SK-N-SH treated with all-trans-retinoic acid at 6 μM for 48 hours (cell line): ENCODE data around the gene VANGL1.

Experiments
- ATAC-seq: fragments of 200-7000 bp; cut with Tn5 transposase; 3 replicates; pipeline ENCODE4 v1.9.1; 2020; ENCODE audit warnings: mild to moderate bottlenecking, moderate library complexity
- ARNTL ChIP-seq: fragments of 450-650 bp; formaldehyde crosslinking; IDR thresholded peaks from 2 replicates; pipeline ENCODE4 v1.5.0; 2020; ENCODE audit warnings: low read depth, mild to moderate bottlenecking, moderate library complexity, borderline replicate concordance
- BACH2 ChIP-seq: fragments of 250-450 bp; sonication (Bioruptor Pico); IDR thresholded peaks from 2 replicates; pipeline ENCODE4 v1.9.0; 2021; ENCODE audit warnings: mild to moderate bottlenecking, borderline replicate concordance
- CSDC2 ChIP-seq: fragments of 250-450 bp; sonication (Bioruptor Pico); IDR thresholded peaks from 2 replicates; pipeline ENCODE4 v1.5.0; 2020; ENCODE audit warnings: mild to moderate bottlenecking, moderate library complexity
- ESRRG ChIP-seq: fragments of 250-450 bp; sonication (Bioruptor Pico); IDR thresholded peaks from 2 replicates; pipeline ENCODE4 v1.6.1; 2021; ENCODE audit warnings: mild to moderate bottlenecking
- ISL1 ChIP-seq: fragments of 250-450 bp; sonication (Bioruptor Pico); IDR thresholded peaks from 2 replicates; pipeline ENCODE4 v2.1.2; 2022; ENCODE audit warnings: mild to moderate bottlenecking, moderate library complexity
- PPARA ChIP-seq: fragments of 250-450 bp; sonication (Bioruptor Pico); IDR thresholded peaks from 2 replicates; pipeline ENCODE4 v1.5.0; 2020; ENCODE audit warnings: mild to moderate bottlenecking, borderline replicate concordance
- RARB ChIP-seq: fragments of 250-450 bp; sonication (Bioruptor Pico); IDR thresholded peaks from 2 replicates; pipeline ENCODE4 v1.8.0; 2021; ENCODE audit warnings: mild to moderate bottlenecking, moderate library complexity
- TCF4 ChIP-seq: fragments of 250-450 bp; sonication (Bioruptor Pico); IDR thresholded peaks from 2 replicates; pipeline ENCODE4 v1.8.0; 2021; ENCODE audit warnings: mild to moderate bottlenecking, moderate library complexity, borderline replicate concordance
- TOX ChIP-seq: fragments of 250-450 bp; sonication (Bioruptor Pico); IDR thresholded peaks from 2 replicates; pipeline ENCODE4 v1.8.0; 2021; ENCODE audit warnings: mild to moderate bottlenecking, moderate library complexity, borderline replicate concordance
- ZC3H10 ChIP-seq: fragments of 250-450 bp; sonication (Bioruptor Pico); IDR thresholded peaks from 2 replicates; pipeline ENCODE4 v1.5.1; 2021; ENCODE audit warnings: mild to moderate bottlenecking, moderate library complexity
- ZFP3 ChIP-seq: fragments of 250-450 bp; sonication (Bioruptor Pico); IDR thresholded peaks from 2 replicates; pipeline ENCODE4 v1.5.0; 2020; ENCODE audit warnings: mild to moderate bottlenecking, moderate library complexity
- ZFP30 ChIP-seq: fragments of 450-650 bp; formaldehyde crosslinking; IDR thresholded peaks from 2 replicates; pipeline ENCODE4 v1.5.0; 2022; ENCODE audit warnings: mild to moderate bottlenecking, moderate library complexity
- ZNF565 ChIP-seq: fragments of 450-650 bp; formaldehyde crosslinking; conservative IDR thresholded peaks from 2 replicates; pipeline ENCODE4 v1.5.0; 2020; ENCODE audit warnings: low read depth, mild to moderate bottlenecking, moderate library complexity
- ZNF70 ChIP-seq: fragments of 450-650 bp; formaldehyde crosslinking; IDR thresholded peaks from 2 replicates; pipeline ENCODE4 v1.5.0; 2020; ENCODE audit warnings: mild to moderate bottlenecking, moderate library complexity
- ZNF8 ChIP-seq: fragments of 450-650 bp; formaldehyde crosslinking; IDR thresholded peaks from 2 replicates; pipeline ENCODE4 v1.5.0; 2020; ENCODE audit warnings: mild to moderate bottlenecking, moderate library complexity
- TF ChIP-seq, protein P1 (sequence below): fragments of 250-450 bp; sonication (Bioruptor Pico); IDR thresholded peaks from 2 replicates; pipeline ENCODE4 v1.5.1; 2020; ENCODE audit warnings: low read depth, mild to moderate bottlenecking, moderate library complexity
- TF ChIP-seq, protein P2 (sequence below): fragments of 250-450 bp; sonication (Bioruptor Pico); IDR thresholded peaks from 2 replicates; pipeline ENCODE4 v1.5.1; 2021; ENCODE audit warnings: mild to moderate bottlenecking, moderate library complexity
- TF ChIP-seq, protein P3 (sequence below): fragments of 250-450 bp; sonication (Bioruptor Pico); IDR thresholded peaks from 2 replicates; pipeline ENCODE4 v1.5.0; 2020; ENCODE audit warnings: mild to moderate bottlenecking, moderate library complexity
- TF ChIP-seq, protein P4 (sequence below): fragments of 250-450 bp; sonication (Bioruptor Pico); IDR thresholded peaks from 2 replicates; pipeline ENCODE4 v1.8.0; 2020; ENCODE audit warnings: mild to moderate bottlenecking, moderate library complexity, borderline replicate concordance

VANGL1 gene

DNA sequence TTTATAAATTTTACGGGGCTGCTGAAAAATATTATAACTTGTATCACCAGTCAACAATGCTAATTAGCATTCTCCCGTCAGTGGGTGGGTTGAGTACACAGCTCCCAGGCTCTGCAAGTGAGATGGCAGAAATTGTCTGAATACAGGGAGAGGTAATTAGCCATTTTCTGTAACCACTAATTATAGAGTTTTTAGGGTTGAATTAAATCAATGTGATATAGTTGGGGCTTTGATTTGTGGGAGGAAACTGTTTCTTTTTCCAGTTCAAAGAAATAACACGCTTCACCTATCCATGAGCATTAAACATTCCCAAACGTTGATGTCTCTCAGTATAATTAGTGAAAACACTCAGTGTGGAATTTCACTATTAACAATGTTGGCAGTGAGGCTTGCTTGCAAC, 1.5 kb downstream of the VANGL1 start:
- no peak for ATAC-seq
- TF ChIP-seq CSDC2 (CRISPR knock-in tag) (no peak), ISL1 (no peak), ZNF70 (CRISPR knock-in tag) (no peak), TOX (CRISPR knock-in tag) (no peak), BACH2 (no peak), TCF4 (CRISPR knock-in tag) (no peak), RARB (CRISPR knock-in tag) (no peak), ESRRG (CRISPR knock-in tag) (no peak), ZNF565 (CRISPR knock-in tag) (no peak), ZNF8 (CRISPR knock-in tag) (no peak), ZFP3 (no peak), ARNTL (CRISPR knock-in tag) (no peak), ZC3H10 (CRISPR knock-in tag) (no peak)
- TF ChIP-seq, protein P1, sequence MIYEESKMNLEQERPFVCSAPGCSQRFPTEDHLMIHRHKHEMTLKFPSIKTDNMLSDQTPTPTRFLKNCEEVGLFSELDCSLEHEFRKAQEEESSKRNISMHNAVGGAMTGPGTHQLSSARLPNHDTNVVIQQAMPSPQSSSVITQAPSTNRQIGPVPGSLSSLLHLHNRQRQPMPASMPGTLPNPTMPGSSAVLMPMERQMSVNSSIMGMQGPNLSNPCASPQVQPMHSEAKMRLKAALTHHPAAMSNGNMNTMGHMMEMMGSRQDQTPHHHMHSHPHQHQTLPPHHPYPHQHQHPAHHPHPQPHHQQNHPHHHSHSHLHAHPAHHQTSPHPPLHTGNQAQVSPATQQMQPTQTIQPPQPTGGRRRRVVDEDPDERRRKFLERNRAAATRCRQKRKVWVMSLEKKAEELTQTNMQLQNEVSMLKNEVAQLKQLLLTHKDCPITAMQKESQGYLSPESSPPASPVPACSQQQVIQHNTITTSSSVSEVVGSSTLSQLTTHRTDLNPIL: no peak
- TF ChIP-seq, protein P2, sequence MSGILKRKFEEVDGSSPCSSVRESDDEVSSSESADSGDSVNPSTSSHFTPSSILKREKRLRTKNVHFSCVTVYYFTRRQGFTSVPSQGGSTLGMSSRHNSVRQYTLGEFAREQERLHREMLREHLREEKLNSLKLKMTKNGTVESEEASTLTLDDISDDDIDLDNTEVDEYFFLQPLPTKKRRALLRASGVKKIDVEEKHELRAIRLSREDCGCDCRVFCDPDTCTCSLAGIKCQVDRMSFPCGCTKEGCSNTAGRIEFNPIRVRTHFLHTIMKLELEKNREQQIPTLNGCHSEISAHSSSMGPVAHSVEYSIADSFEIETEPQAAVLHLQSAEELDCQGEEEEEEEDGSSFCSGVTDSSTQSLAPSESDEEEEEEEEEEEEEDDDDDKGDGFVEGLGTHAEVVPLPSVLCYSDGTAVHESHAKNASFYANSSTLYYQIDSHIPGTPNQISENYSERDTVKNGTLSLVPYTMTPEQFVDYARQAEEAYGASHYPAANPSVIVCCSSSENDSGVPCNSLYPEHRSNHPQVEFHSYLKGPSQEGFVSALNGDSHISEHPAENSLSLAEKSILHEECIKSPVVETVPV (CRISPR knock-in tag): no peak
- TF ChIP-seq, protein P3, sequence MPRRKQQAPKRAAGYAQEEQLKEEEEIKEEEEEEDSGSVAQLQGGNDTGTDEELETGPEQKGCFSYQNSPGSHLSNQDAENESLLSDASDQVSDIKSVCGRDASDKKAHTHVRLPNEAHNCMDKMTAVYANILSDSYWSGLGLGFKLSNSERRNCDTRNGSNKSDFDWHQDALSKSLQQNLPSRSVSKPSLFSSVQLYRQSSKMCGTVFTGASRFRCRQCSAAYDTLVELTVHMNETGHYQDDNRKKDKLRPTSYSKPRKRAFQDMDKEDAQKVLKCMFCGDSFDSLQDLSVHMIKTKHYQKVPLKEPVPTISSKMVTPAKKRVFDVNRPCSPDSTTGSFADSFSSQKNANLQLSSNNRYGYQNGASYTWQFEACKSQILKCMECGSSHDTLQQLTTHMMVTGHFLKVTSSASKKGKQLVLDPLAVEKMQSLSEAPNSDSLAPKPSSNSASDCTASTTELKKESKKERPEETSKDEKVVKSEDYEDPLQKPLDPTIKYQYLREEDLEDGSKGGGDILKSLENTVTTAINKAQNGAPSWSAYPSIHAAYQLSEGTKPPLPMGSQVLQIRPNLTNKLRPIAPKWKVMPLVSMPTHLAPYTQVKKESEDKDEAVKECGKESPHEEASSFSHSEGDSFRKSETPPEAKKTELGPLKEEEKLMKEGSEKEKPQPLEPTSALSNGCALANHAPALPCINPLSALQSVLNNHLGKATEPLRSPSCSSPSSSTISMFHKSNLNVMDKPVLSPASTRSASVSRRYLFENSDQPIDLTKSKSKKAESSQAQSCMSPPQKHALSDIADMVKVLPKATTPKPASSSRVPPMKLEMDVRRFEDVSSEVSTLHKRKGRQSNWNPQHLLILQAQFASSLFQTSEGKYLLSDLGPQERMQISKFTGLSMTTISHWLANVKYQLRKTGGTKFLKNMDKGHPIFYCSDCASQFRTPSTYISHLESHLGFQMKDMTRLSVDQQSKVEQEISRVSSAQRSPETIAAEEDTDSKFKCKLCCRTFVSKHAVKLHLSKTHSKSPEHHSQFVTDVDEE (CRISPR knock-in tag): no peak

DNA sequence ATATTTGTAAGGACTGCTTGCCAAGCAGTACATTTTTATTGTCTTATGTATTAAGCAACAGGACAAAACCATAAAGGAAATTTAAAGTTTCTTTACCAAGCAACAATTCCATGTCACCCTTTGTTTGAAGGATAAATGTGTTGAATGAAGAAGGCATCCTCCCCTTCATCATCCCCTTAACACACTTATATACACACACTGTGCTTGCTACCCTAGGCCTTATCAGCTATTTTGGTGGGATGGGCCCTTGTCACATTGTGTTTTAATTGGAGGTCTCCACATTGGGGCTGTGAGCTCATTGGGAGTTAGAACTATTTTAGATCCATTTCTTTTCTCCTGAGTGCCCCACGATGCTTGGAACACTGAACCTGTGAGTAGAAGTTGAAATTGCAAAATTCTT, 1.9 kb downstream of the VANGL1 start:
- ATAC-seq: no peak
- TF ChIP-seq ZC3H10 (CRISPR knock-in tag): no peak
- TF ChIP-seq, protein P4, sequence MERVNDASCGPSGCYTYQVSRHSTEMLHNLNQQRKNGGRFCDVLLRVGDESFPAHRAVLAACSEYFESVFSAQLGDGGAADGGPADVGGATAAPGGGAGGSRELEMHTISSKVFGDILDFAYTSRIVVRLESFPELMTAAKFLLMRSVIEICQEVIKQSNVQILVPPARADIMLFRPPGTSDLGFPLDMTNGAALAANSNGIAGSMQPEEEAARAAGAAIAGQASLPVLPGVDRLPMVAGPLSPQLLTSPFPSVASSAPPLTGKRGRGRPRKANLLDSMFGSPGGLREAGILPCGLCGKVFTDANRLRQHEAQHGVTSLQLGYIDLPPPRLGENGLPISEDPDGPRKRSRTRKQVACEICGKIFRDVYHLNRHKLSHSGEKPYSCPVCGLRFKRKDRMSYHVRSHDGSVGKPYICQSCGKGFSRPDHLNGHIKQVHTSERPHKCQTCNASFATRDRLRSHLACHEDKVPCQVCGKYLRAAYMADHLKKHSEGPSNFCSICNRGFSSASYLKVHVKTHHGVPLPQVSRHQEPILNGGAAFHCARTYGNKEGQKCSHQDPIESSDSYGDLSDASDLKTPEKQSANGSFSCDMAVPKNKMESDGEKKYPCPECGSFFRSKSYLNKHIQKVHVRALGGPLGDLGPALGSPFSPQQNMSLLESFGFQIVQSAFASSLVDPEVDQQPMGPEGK (CRISPR knock-in tag): no peak
- no peak for TF ChIP-seq ZNF565 (CRISPR knock-in tag)
- TF ChIP-seq ISL1: no peak
- TF ChIP-seq CSDC2 (CRISPR knock-in tag): no peak
- TF ChIP-seq PPARA: no peak
- no peak for TF ChIP-seq ARNTL (CRISPR knock-in tag)
- no peak for TF ChIP-seq ZFP3

DNA sequence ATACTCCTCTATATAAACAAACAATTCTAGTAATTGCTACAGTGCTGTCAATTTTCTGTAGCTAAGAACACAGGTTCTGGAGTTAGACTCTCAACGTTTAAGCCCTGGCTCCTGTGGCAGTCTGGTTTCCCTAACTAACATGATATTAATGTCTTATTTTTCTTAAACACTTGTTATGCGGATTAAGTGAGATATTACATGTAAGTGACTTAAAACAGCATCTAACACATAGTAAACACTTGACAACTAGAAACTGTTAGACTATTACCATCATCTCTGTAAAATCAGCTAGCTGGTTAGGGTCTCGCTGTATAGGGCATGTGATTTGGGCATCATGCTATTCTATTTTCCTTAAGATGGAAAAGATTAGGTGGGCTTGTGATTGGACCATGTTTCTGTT, 2.3 kb downstream of the VANGL1 start:
- TF ChIP-seq RARB (CRISPR knock-in tag) (no peak), ISL1 (no peak), BACH2 (no peak), TOX (CRISPR knock-in tag) (no peak), ARNTL (CRISPR knock-in tag) (no peak), ZNF70 (CRISPR knock-in tag) (no peak), ZFP30 (CRISPR knock-in tag) (no peak), TCF4 (CRISPR knock-in tag) (no peak), ZC3H10 (CRISPR knock-in tag) (no peak), CSDC2 (CRISPR knock-in tag) (no peak), ZNF8 (CRISPR knock-in tag) (no peak)
- TF ChIP-seq, protein P2 (CRISPR knock-in tag): no peak
- TF ChIP-seq, protein P1: no peak
- TF ChIP-seq, protein P3 (CRISPR knock-in tag): no peak
- TF ChIP-seq, all 23 proteins: peak for 0
- ATAC-seq: no peak
